Naive B cell (primary cell): ENCODE measurements around the gene ZIK1. TPM values are rescaled to one million over a fixed set of nuclear protein-coding genes. Genes with fewer than 3 reads are reported as not detected.

Source experiments
- ATAC-seq, 2 donors: fragments of 150-1000 bp; cut with Tn5 transposase; 2 replicates each; pipeline ENCODE4 v1.10.0; 2021; ENCODE audit warnings: low read depth in 2 of 2, mild to moderate bottlenecking in 2 of 2, moderate library complexity in 2 of 2
- DNase-seq: peaks from one replicate; pipeline ENCODE4 v3.0.0; 2022
- H3K27ac Mint-ChIP-seq, 6 donors: one replicate each; pipeline ENCODE4 v1.8.0; 2020 to 2022; ENCODE audit warnings: mild to moderate bottlenecking in 6 of 6, mixed read lengths in 6 of 6, moderate library complexity in 5 of 6, inconsistent platforms in 2 of 6
- H3K27me3 Mint-ChIP-seq, 3 donors: one replicate each; pipeline ENCODE4 v1.8.0; 2021 to 2022; ENCODE audit warnings: mixed read lengths in 3 of 3, mild to moderate bottlenecking in 1 of 3
- H3K36me3 Mint-ChIP-seq, 2 donors: one replicate each; pipeline ENCODE4 v1.8.0; 2020 to 2022; ENCODE audit warnings: mixed read lengths in 2 of 2, inconsistent platforms in 1 of 2, mild to moderate bottlenecking in 1 of 2
- H3K4me1 Mint-ChIP-seq, 3 donors: one replicate each; pipeline ENCODE4 v1.8.0; 2020 to 2022; ENCODE audit warnings: mixed read lengths in 3 of 3, inconsistent platforms in 1 of 3, mild to moderate bottlenecking in 1 of 3, moderate library complexity in 1 of 3
- H3K4me3 Mint-ChIP-seq, 8 donors: one replicate each; pipeline ENCODE4 v1.8.0; 2020 to 2022; ENCODE audit warnings: mild to moderate bottlenecking in 8 of 8, mixed read lengths in 8 of 8, moderate library complexity in 8 of 8, inconsistent platforms in 2 of 8
- H3K9me3 Mint-ChIP-seq, 7 donors: one replicate each; pipeline ENCODE4 v1.8.0; 2020 to 2022; ENCODE audit warnings: mixed read lengths in 7 of 7, mild to moderate bottlenecking in 5 of 7, inconsistent platforms in 2 of 7, moderate library complexity in 1 of 7
- polyA plus RNA-seq, 6 donors: library from polyadenylated mRNA; unstranded; fragments of 300-500 nt; fragmentation: Illumina TruSeq; gene quantifications; one replicate each; pipeline ENCODE4 v1.2.3, GENCODE V29; 2021; ENCODE audit warnings: low read depth in 6 of 6

Gene ZIK1
- polyA plus RNA-seq, 6 donors from 2014 or later = 14.2 to 22.7 (median 17.8) TPM

GRCh38 chr19:57572415-57572947 lies 11.5 kb upstream of the ZIK1 start:
- no peak overlapping the region for H3K4me3 Mint-ChIP-seq
- DNase-seq (no peak), ATAC-seq (no peak)
- H3K9me3 Mint-ChIP-seq = peaks cover 22 to 83% (median 72%) of the 10 kb centered on the region in 7 donors
- no peak overlapping the region for H3K27ac Mint-ChIP-seq
- no peaks in the 10 kb centered on the region for H3K27me3 Mint-ChIP-seq
- H3K36me3 Mint-ChIP-seq = peaks cover 46 to 69% of the 10 kb centered on the region in 2 donors
- H3K4me1 Mint-ChIP-seq = peaks cover 15 to 21% (median 15%) of the 10 kb centered on the region in 3 donors

DNA sequence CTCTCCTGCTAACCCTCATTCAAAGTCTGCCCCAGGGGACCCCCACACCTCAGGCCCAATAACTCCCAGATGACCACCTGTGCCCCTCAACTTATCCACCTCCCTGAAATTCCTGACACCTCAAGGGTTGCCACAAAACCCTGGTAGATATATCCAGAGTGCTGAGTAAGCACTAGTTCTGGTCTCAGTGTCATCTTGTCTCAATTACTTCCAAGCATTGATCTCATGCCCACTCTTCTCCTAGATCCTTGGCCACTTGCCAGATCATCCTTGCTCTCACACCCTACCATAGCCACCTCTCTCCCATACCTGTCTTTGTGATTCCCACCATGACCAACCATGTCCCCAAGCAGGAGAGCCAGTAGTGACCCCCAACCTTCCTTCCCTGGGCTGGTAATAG lies 7.3 kb upstream of the ZIK1 start:
- H3K27me3 Mint-ChIP-seq = no peaks in the 10 kb centered on the region
- H3K4me3 Mint-ChIP-seq = peak overlapping the region in 5 of 8 donors; percentile 2 to 91 (median 75)
- H3K36me3 Mint-ChIP-seq = peaks cover 39 to 61% of the 10 kb centered on the region in 2 donors
- DNase-seq (no peak), ATAC-seq (no peak)
- peaks cover 20 to 58% (median 49%) of the 10 kb centered on the region in 7 donors for H3K9me3 Mint-ChIP-seq
- H3K4me1 Mint-ChIP-seq = peaks cover 28 to 36% (median 31%) of the 10 kb centered on the region in 3 donors
- peak overlapping the region in 2 of 6 donors; percentile 5 to 84 for H3K27ac Mint-ChIP-seq

DNA sequence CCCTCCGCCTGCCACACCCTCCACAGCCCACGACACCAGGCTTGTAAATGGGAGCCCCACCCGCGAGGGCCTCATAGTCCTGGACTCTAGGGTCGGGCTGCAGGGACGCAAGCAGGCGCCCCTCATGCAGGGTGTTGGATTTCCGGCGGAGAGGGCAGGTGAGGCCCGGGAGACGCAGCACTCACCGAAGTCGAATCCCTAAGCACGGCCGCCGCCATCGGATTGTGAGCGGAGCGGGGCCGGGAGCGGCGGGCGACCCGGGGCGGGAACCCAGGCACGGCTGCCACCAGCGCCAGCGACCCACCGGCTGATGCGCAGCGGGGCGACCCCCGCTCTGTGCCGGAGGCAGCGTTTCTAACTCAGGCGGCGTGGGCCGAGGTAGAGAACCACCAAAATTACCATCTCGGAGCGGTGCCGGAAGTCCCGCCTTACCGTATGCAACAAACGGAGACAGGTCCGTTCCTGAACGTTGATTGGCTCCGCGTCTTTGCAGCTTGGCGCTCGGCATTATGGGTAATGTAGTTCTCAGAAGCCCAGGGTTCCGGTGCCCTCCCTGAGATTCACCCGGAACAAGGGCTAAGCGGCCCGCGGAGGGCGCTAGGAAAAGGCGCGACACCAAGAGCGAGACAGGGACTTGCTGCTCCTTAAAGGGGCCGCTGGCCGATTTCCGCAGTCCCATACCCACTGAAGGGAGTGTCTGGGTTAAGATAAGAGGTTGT lies 5.3 kb upstream of the ZIK1 start, which contains the start of gene ZNF416:
Gene ZNF416, minus strand, starts transcription at position 425 of the 719 bp plus-strand sequence. Its CDS starts 207 bp downstream, at position 218.
- no peaks in the 10 kb centered on the region for H3K27me3 Mint-ChIP-seq
- ATAC-seq (peak; percentile 90 to 94), DNase-seq (peak; percentile 96)
- peaks cover 28 to 49% of the 10 kb centered on the region in 2 donors for H3K36me3 Mint-ChIP-seq
- peaks cover 23 to 40% (median 33%) of the 10 kb centered on the region in 7 donors for H3K9me3 Mint-ChIP-seq
- H3K27ac Mint-ChIP-seq = peak within 1 kb of the TSS; percentile 66 to 94 (median 89)
- H3K4me3 Mint-ChIP-seq = peak within 1 kb of the TSS; percentile 77 to 92 (median 86)
- H3K4me1 Mint-ChIP-seq = peaks cover 32 to 47% (median 32%) of the 10 kb centered on the region in 3 donors

GRCh38 chr19:57583104-57583520 lies 833 bp upstream of the ZIK1 start:
- no peaks in the 10 kb centered on the region for H3K27me3 Mint-ChIP-seq
- H3K4me3 Mint-ChIP-seq = peak overlapping the region; percentile 47 to 99 (median 96)
- H3K9me3 Mint-ChIP-seq = peaks cover 16 to 43% (median 31%) of the 10 kb centered on the region in 7 donors
- no peak for DNase-seq
- H3K36me3 Mint-ChIP-seq = peaks cover 28 to 46% of the 10 kb centered on the region in 2 donors
- H3K27ac Mint-ChIP-seq = peak overlapping the region in 4 of 6 donors; percentile 49 to 96 (median 94)
- H3K4me1 Mint-ChIP-seq = peaks cover 23 to 52% (median 32%) of the 10 kb centered on the region in 3 donors
- ATAC-seq = no peak

GRCh38 chr19:57587529-57587928 lies 3.6 kb downstream of the ZIK1 start:
- peaks cover 62 to 79% of the 10 kb centered on the region in 2 donors for H3K36me3 Mint-ChIP-seq

DNA sequence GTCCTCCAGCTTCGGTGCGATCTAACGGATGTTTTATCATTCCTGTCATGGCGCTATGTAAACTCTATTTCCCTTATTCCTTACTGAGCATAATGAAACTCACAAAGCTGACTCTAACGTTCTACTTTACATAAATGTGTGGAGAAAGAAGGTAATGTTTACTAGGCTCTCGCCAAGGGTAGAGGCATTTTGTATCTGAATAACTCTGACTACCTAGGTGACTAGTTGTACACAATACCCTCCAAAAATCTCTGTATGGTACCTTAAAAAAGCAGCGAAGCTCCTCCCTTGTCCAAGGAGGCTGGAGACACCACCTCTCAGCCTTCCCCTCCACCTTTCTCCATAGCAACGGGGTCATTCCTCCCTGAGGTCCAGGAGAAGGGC lies 15.4 kb downstream of the ZIK1 start:
- peak overlapping the region in 4 of 6 donors; percentile 3 to 95 (median 61) for H3K27ac Mint-ChIP-seq
- H3K4me1 Mint-ChIP-seq = peaks cover 24 to 28% (median 27%) of the 10 kb centered on the region in 3 donors
- H3K4me3 Mint-ChIP-seq = peak overlapping the region; percentile 82 to 95 (median 90)
- DNase-seq = no peak
- peaks cover 6 to 19% (median 10%) of the 10 kb centered on the region in 7 donors for H3K9me3 Mint-ChIP-seq
- ATAC-seq = peak in 1 of 2 donors; percentile 12
- peaks cover 0 to 7% (median 0%) of the 10 kb centered on the region in 3 donors for H3K27me3 Mint-ChIP-seq
- peaks cover 0 to 22% of the 10 kb centered on the region in 2 donors for H3K36me3 Mint-ChIP-seq

More at GRCh38 chr19:57587529-57587928, 3.6 kb downstream of the ZIK1 start:
- ATAC-seq (no peak), DNase-seq (no peak)
- no peak overlapping the region for H3K27ac Mint-ChIP-seq
- no peaks in the 10 kb centered on the region for H3K27me3 Mint-ChIP-seq
- peaks cover 25 to 77% (median 68%) of the 10 kb centered on the region in 7 donors for H3K9me3 Mint-ChIP-seq
- H3K4me1 Mint-ChIP-seq = peaks cover 28 to 36% (median 29%) of the 10 kb centered on the region in 3 donors
- peak overlapping the region in 1 of 8 donors; percentile 37 for H3K4me3 Mint-ChIP-seq

DNA sequence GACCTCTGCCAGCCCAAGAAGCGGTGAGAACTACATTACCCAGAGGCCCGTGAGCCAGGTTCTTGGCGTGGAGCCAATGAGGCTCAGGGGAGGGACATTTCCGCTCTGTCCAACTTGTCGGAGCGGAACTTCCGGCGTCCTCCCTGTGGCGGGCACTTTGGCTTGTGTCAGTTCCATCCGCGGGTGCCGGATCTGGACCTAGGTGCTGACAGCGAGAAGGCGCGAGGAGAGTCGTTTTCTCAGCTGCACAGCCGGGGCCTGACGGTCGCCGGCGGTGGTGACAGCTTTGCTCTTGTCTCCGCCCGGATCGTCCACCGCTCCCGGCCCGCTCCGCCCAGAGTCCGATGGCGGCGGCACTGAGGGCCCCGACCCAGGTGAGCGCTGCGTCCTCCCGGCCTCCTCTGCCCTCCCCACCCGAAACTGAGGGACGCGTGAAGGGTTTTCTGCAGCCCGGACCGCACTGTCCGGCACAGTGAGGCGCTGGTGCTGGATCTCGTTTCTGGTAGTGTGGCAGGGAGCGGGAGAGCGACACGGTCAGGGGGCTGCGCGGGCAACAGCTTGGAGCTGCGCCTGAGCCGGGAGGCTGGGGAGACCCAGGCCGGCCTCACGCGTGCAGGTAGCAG lies 15.9 kb downstream of the ZIK1 start, which contains the start of gene ZNF530:
Gene ZNF530, plus strand, starts transcription at position 125 of the 623 bp plus-strand sequence. CDS start 4,461 bp downstream, outside the sequence.
- peak; percentile 98 to 99 for ATAC-seq
- peaks cover 5 to 17% (median 11%) of the 10 kb centered on the region in 7 donors for H3K9me3 Mint-ChIP-seq

DNA sequence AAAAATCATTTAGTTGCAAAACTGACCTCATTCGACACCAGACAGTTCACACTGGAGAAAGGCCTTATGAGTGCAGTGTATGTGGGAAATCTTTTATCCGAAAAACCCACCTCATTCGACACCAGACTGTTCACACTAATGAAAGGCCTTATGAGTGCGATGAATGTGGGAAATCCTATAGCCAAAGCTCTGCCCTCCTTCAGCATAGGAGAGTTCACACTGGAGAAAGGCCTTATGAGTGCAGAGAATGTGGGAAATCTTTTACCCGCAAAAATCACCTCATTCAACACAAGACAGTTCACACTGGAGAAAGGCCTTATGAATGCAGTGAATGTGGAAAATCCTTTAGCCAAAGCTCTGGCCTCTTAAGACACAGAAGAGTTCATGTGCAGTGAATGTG lies 23.0 kb downstream of the ZIK1 start:
- DNase-seq = no peak
- ATAC-seq = no peak
- no peak overlapping the region for H3K4me3 Mint-ChIP-seq
- peaks cover 25 to 47% of the 10 kb centered on the region in 2 donors for H3K36me3 Mint-ChIP-seq
- peaks cover 2 to 24% (median 10%) of the 10 kb centered on the region in 7 donors for H3K9me3 Mint-ChIP-seq
- H3K27ac Mint-ChIP-seq = no peak overlapping the region
- H3K27me3 Mint-ChIP-seq = no peaks in the 10 kb centered on the region
- H3K4me1 Mint-ChIP-seq = peaks cover 0 to 12% (median 6%) of the 10 kb centered on the region in 3 donors

More for the DNA sequence above, 15.9 kb downstream of the ZIK1 start, which contains the start of gene ZNF530:
- peaks cover 24 to 28% (median 27%) of the 10 kb centered on the region in 3 donors for H3K4me1 Mint-ChIP-seq
- peak within 1 kb of the TSS; percentile 82 to 95 (median 90) for H3K4me3 Mint-ChIP-seq
- H3K27me3 Mint-ChIP-seq = peaks cover 0 to 7% (median 0%) of the 10 kb centered on the region in 3 donors
- peaks cover 4 to 27% of the 10 kb centered on the region in 2 donors for H3K36me3 Mint-ChIP-seq
- peak within 1 kb of the TSS in 5 of 6 donors; percentile 3 to 95 (median 51) for H3K27ac Mint-ChIP-seq
- DNase-seq = peak; percentile 82

- no peak overlapping the region for H3K27ac Mint-ChIP-seq
- H3K4me1 Mint-ChIP-seq = peaks cover 20 to 26% (median 25%) of the 10 kb centered on the region in 3 donors
- H3K9me3 Mint-ChIP-seq = peaks cover 13 to 34% (median 17%) of the 10 kb centered on the region in 7 donors
Measured at GRCh38 chr19:57611113-57611512, 27.2 kb downstream of the ZIK1 start.

DNA sequence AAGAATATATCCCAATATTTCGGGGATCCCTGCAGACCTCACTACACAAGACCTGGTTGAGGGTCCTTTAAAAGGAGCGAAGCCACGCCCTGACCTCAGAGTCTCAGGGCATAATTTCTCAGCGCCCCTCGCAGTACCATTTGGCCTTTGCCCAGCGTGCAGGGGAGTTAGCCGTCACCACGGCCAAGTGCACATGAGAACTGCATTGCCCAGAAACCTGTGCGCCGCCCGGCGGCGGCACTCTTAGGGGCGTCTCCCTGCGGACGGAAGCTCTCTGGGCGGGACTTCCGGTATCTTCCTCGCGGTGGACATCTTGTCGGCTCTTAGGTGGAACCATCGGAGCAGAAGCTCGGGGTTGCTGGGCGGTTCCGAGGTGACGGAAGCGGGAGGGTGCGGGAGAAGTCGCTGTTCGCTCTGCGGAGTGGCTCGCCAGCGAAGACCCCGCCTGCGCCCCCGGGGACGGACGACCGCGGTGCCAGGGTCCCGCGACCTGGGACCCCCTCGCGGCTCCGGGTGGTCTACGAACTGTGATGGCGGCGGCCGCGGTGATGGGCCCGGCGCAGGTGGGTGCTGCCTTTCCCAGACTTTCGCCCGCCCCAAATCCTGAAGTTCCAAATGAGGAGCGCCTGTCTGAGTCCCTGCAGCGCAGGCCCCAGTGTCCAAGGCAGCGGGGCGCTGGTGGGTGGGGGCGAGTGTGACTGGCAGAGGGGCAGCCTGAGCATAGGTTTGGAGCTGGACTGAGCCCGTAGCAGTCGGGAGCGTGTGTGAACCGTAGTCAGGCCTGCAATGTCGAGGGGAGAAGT lies 30.2 kb downstream of the ZIK1 start, which contains the start of gene ZNF134:
Gene ZNF134, plus strand, starts transcription at position 302 of the 803 bp plus-strand sequence. CDS start 5,227 bp downstream, outside the sequence.
- DNase-seq (peak; percentile 87), ATAC-seq (peak; percentile 100)
- Mint-ChIP-seq H3K9me3 (peaks cover 33 to 54% (median 42%) of the 10 kb centered on the region in 7 donors), H3K27ac (peak within 1 kb of the TSS in 5 of 6 donors; percentile 72 to 97 (median 92)), H3K4me1 (peaks cover 41 to 51% (median 42%) of the 10 kb centered on the region in 3 donors), H3K36me3 (peaks cover 34 to 49% of the 10 kb centered on the region in 2 donors), H3K4me3 (peak within 1 kb of the TSS; percentile 92 to 97 (median 95)), H3K27me3 (no peaks in the 10 kb centered on the region)

More at GRCh38 chr19:57611113-57611512, 27.2 kb downstream of the ZIK1 start:
- Mint-ChIP-seq H3K4me3 (peak overlapping the region in 1 of 8 donors; percentile 54), H3K27me3 (no peaks in the 10 kb centered on the region), H3K36me3 (peaks cover 22 to 29% of the 10 kb centered on the region in 2 donors)
- ATAC-seq = no peak
- DNase-seq = no peak

DNA sequence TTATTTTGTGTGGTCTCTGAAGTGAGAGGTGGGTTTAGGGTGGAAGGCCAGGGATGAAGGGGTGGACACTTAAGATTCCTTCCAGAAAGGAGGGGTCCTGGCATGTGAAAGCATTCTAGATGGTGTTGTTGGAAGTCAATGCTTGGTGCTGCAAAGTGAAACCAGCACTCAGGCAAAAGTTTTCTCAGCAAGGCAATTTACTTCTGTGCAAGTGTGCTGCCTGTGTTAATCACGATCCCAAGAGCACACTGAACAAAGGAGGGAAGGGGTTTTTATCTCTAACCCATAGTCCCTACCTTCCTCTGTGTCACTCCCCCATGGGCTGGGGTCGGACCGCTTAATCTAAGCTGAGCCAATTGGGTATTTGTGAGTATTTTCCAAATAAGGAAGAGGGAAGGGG lies 31.4 kb downstream of the ZIK1 start:
- Mint-ChIP-seq H3K27me3 (no peaks in the 10 kb centered on the region), H3K4me3 (peak overlapping the region; percentile 92 to 97 (median 95)), H3K4me1 (peaks cover 42 to 57% (median 46%) of the 10 kb centered on the region in 3 donors), H3K27ac (peak overlapping the region in 4 of 6 donors; percentile 64 to 92 (median 87)), H3K9me3 (peaks cover 41 to 66% (median 54%) of the 10 kb centered on the region in 7 donors), H3K36me3 (peaks cover 46 to 61% of the 10 kb centered on the region in 2 donors)
- no peak for DNase-seq
- no peak for ATAC-seq
